ENCODE measurements around the gene TULP4. TPM values are rescaled to one million over a fixed set of nuclear protein-coding genes. Genes with fewer than 3 reads are reported as not detected.
A peak's percentile ranks its signal among the peaks of the same experiment; 100 is the strongest.
"Not testable (repeated sequence)": the region's sequence is repeated elsewhere in the genome, so short reads cannot be mapped to it uniquely, and the experiment has no call there.

The TULP4 gene
- total RNA-seq, 1 donor from 2014 or later: 55.1 TPM

- DNase-seq (ENCODE audit: low read depth in 2 of 2): peak in 1 of 2 donors; percentile 72
These were observed 243.8 kb downstream of the TULP4 start for GRCh38 chr6:158556113-158556512.

DNA sequence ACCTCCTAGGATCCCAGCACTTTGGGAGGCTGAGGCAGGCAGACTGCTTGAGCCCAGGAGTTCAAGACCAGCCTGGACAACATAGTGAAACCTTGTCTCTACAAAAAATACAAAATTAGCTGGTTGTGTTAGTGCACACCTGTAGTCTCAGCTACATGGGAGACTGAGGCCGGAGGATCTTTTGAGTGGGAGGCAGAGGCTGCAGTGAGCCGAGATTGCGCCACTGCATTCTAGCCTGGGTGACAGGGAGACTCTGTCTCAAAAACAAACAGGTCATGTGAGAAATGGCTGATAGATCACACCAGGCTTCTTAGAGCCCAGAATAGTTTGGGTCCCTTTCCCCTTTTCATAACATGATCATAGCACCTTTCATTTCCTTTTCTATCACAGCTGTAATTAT is 244.8 kb downstream of the TULP4 start:
- not testable (repeated sequence) for DNase-seq (ENCODE audit: low read depth in 2 of 2)

DNA sequence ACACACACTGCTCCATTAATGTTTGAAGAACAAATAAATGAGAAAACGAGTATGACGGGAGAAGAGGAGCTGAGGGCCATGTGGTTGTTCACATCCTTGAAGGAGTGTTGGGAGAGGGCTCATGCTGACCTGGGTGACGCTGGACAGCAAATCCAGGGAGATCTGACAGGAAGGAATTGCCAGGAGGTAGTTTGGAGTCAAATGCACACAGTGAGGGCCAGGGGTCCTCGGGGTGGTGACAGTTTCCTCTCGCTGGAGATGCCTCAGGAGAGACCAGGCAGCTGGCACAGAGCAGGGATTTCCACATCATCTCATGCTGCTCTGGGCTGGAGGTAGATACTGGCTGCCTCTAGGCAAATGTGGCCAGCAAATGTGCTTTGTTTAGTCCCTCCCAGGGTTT is 245.7 kb downstream of the TULP4 start:
- DNase-seq (ENCODE audit: low read depth in 2 of 2): no peak

DNA sequence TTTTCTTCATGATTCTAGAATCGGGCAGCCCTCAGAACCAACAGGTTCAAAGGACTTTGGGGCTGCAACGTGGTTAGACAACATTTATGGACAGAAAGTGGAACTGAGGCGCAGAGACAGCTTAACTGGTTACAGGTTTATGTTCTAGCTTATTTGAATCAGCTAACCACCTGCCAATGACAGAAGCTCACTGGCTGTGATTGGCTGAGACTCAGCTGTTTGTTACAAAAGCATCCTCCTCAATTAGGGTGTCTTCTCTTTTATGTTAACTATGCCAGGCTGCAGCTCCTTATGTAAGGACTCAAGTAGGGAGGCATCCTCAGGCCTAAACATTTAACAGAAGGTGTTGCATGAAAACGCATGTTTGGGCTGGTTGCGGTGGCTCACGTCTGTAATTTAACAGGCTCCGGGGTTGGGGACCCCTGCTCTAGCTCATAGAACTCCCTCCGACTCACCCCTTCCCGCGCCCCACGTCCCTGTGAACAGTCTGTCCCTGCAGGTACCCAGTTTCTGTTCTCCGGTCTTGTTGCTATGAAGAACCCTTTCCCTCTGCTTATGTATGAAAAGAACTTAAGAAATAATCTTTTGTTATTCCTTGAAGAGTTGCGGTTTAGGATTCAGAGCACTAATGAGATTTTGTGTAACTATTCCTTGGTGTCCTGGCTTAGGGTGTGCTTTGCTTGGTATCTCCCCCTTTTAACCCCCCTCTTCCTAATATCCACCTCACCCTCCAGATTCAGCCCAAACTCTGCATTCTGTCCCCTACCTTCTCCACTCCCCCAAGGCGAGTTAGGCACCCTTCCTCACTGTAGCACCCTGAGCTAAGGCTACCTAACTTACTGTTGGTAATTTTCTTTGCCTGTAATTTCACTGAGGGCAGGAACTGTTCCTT is 246.4 kb downstream of the TULP4 start:
- DNase-seq (ENCODE audit: low read depth in 2 of 2): no peak

- DNase-seq (ENCODE audit: low read depth in 2 of 2): no peak
These were observed 247.2 kb downstream of the TULP4 start for GRCh38 chr6:158559338-158559894.

GRCh38 chr6:158559895-158560835 is 247.9 kb downstream of the TULP4 start, which contains the start of gene TMEM181:
TMEM181 (plus strand) TSS chr6:158560091; CDS start chr6:158560225, 134 bp downstream.
- peak; percentile 65 to 85 for DNase-seq (ENCODE audit: low read depth in 2 of 2)

- peak in 1 of 2 donors; percentile 21 for DNase-seq (ENCODE audit: low read depth in 2 of 2)
These were observed 248.6 kb downstream of the TULP4 start for GRCh38 chr6:158560836-158561320.

Other genes with a start within 250 kb of the TULP4 start
- gene SERAC1, start 144.2 kb upstream of the TULP4 start, total RNA-seq: 10.7 and 13.9 TPM in 2 replicates
- 3.3 and 4.6 TPM in 2 replicates for gene GTF2H5, start 144.1 kb upstream of the TULP4 start, total RNA-seq
- 32.2 and 40.0 TPM in 2 replicates for gene TMEM181, start 247.6 kb downstream of the TULP4 start, total RNA-seq